Measurements from ENCODE around the gene ODAD4.

DNA sequence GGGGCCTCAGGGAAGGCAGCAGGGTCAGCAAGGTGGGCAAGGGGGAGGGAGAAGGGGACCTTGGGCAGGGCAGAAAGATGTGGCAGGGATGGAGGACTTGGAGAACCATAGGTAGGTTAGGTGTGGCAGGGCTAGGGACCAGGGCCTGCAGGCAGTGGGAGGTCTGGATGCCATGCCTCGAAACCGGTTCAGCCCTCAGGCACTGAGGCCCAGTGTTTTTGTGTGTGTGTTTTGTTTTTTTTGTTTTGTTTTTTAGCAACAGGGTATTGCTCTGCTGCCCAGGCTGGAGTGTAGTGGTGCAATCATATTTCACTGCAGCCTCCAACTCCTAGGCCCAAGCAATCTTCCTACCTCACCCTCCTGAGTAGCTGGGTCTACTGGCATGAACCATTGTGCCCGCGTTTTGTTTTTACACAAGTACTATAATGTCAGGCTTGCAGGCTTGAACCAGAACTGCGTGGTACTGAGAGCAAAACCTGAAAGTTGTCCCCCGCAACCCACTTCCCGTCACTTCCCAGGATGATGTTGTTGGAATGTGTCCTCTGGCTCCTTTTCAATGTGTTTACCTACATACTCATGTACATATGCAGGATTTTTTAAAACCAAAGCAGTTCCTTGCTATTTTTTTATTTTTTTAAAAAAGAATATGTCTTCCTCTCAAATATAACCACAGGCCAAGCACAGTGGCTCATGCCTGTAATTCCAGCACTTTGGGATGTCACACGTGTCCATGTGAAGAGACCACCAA lies 12.4 kb downstream of the ODAD4 start:
- TF ChIP-seq ZC3H10 (CRISPR knock-in tag; IDR thresholded peaks at IDR 0.05) (no peak), PPARA (CRISPR knock-in tag; IDR thresholded peaks at IDR 0.05; ENCODE audit: borderline replicate concordance) (no peak), ARNTL (CRISPR knock-in tag; IDR thresholded peaks at IDR 0.05; ENCODE audit: borderline replicate concordance, low read depth) (no peak), ZNF8 (CRISPR knock-in tag; IDR thresholded peaks at IDR 0.05) (no peak)
- TF ChIP-seq, protein P1, sequence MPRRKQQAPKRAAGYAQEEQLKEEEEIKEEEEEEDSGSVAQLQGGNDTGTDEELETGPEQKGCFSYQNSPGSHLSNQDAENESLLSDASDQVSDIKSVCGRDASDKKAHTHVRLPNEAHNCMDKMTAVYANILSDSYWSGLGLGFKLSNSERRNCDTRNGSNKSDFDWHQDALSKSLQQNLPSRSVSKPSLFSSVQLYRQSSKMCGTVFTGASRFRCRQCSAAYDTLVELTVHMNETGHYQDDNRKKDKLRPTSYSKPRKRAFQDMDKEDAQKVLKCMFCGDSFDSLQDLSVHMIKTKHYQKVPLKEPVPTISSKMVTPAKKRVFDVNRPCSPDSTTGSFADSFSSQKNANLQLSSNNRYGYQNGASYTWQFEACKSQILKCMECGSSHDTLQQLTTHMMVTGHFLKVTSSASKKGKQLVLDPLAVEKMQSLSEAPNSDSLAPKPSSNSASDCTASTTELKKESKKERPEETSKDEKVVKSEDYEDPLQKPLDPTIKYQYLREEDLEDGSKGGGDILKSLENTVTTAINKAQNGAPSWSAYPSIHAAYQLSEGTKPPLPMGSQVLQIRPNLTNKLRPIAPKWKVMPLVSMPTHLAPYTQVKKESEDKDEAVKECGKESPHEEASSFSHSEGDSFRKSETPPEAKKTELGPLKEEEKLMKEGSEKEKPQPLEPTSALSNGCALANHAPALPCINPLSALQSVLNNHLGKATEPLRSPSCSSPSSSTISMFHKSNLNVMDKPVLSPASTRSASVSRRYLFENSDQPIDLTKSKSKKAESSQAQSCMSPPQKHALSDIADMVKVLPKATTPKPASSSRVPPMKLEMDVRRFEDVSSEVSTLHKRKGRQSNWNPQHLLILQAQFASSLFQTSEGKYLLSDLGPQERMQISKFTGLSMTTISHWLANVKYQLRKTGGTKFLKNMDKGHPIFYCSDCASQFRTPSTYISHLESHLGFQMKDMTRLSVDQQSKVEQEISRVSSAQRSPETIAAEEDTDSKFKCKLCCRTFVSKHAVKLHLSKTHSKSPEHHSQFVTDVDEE (CRISPR knock-in tag; IDR thresholded peaks at IDR 0.05): no peak
- TF ChIP-seq, protein P2, sequence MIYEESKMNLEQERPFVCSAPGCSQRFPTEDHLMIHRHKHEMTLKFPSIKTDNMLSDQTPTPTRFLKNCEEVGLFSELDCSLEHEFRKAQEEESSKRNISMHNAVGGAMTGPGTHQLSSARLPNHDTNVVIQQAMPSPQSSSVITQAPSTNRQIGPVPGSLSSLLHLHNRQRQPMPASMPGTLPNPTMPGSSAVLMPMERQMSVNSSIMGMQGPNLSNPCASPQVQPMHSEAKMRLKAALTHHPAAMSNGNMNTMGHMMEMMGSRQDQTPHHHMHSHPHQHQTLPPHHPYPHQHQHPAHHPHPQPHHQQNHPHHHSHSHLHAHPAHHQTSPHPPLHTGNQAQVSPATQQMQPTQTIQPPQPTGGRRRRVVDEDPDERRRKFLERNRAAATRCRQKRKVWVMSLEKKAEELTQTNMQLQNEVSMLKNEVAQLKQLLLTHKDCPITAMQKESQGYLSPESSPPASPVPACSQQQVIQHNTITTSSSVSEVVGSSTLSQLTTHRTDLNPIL (CRISPR knock-in tag; IDR thresholded peaks at IDR 0.05; ENCODE audit: low read depth): no peak
- TF ChIP-seq, protein P3, sequence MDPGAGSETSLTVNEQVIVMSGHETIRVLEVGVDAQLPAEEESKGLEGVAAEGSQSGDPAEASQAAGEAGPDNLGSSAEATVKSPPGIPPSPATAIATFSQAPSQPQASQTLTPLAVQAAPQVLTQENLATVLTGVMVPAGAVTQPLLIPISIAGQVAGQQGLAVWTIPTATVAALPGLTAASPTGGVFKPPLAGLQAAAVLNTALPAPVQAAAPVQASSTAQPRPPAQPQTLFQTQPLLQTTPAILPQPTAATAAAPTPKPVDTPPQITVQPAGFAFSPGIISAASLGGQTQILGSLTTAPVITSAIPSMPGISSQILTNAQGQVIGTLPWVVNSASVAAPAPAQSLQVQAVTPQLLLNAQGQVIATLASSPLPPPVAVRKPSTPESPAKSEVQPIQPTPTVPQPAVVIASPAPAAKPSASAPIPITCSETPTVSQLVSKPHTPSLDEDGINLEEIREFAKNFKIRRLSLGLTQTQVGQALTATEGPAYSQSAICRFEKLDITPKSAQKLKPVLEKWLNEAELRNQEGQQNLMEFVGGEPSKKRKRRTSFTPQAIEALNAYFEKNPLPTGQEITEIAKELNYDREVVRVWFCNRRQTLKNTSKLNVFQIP (CRISPR knock-in tag; IDR thresholded peaks at IDR 0.05; ENCODE audit: borderline replicate concordance, low read depth): no peak
- TF ChIP-seq, protein P4, sequence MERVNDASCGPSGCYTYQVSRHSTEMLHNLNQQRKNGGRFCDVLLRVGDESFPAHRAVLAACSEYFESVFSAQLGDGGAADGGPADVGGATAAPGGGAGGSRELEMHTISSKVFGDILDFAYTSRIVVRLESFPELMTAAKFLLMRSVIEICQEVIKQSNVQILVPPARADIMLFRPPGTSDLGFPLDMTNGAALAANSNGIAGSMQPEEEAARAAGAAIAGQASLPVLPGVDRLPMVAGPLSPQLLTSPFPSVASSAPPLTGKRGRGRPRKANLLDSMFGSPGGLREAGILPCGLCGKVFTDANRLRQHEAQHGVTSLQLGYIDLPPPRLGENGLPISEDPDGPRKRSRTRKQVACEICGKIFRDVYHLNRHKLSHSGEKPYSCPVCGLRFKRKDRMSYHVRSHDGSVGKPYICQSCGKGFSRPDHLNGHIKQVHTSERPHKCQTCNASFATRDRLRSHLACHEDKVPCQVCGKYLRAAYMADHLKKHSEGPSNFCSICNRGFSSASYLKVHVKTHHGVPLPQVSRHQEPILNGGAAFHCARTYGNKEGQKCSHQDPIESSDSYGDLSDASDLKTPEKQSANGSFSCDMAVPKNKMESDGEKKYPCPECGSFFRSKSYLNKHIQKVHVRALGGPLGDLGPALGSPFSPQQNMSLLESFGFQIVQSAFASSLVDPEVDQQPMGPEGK (CRISPR knock-in tag; IDR thresholded peaks at IDR 0.05; ENCODE audit: borderline replicate concordance): no peak
